ENCODE measurements around the gene CDCP2.
"Not testable (repeated sequence)": the region's sequence is repeated elsewhere in the genome, so short reads cannot be mapped to it uniquely, and the experiment has no call there.

The CDCP2 gene

DNA sequence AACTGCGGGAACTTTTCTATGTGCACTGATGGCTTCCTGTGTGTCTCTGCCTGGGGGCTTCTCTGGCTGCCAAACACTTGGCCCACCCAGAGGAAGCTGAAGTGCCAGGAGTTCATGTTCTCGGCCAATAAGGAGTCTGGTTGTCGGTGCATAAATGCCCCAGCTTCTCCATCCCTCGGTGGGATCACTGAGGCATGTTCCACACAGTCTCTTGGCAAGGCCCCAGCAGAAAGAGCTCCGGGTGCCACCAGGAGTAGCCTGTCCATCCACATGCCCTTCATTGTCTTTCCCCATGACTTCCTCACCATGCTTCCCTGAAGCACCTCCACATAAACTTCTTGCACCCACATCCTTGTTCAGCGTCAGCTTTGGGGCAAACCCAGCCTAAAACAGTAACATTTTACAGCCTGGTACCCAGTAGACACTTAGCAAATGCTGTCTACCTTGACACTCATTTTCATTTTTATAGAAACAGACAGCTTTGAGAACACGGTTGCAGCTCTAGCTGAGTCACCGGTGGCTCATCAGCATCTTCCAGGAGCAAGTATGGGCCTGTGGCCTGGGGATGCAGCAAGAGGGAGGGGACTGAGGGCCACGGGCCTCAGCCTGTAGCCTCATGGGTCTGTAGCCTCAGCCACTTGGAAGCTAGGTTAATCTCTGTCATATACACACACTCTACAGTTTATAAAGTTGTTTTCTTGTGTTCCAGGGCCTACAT lies 14.8 kb upstream of the CDCP2 start:
- no peak for DNase-seq (ENCODE audit: low read depth)

DNA sequence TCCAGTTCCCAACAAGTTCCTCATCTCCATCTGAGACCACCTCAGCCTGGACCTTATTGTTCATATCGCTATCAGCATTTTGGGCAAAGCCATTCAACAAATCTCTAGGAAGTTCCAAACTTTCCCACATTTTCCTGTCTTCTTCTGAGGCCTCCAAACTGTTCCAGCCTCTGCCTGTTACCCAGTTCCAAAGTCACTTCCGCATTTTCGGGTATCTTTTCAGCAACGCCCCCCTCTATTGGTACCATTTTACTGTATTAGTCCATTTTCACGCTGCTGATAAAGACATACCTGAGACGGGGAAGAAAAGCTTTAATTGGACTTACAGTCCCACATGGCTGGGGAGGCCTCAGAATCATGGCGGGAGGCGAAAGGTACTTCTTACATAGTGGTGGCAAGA lies 13.6 kb upstream of the CDCP2 start:
- DNase-seq (ENCODE audit: low read depth): not testable (repeated sequence)

DNA sequence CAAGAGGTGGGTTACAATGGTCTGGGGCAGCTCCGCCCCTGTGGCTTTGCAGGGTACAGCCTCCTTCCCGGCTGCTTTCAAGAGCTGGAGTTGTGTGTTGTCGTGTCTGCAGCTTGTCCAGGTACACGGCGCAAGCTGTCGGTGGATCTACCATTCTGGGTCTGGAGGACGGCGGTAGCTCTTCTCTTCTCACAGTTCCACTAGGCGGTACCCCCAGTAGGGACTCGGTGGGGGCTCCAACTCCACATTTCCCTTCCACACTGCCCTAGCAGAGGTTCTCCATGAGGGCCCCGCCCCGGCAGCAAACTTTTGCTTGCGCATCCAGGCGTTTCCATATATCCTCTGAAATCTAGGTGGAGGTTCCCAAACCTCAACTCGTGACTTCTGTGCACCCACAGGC lies 12.3 kb upstream of the CDCP2 start:
- no peak for DNase-seq (ENCODE audit: low read depth)

DNA sequence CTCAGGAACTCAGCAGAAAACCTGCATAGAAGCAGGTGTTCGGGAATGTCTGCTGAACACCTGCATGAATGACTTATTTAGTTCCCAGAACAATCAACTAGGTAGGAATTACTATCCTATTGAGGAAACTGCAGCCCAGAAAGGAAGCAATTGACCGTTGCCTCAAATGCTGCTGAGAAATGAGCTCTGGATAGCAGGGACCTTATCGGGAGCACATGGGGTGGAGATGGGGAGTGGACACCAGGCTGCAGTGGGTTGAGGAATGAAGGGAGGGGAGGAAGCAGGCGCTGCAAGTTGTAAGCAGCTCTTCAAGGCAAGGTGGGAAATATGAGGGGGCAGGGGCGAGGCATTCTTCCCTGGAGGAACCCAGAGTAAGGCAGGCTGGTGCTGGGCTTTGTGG lies 10.8 kb upstream of the CDCP2 start:
- DNase-seq (ENCODE audit: low read depth): no peak

DNA sequence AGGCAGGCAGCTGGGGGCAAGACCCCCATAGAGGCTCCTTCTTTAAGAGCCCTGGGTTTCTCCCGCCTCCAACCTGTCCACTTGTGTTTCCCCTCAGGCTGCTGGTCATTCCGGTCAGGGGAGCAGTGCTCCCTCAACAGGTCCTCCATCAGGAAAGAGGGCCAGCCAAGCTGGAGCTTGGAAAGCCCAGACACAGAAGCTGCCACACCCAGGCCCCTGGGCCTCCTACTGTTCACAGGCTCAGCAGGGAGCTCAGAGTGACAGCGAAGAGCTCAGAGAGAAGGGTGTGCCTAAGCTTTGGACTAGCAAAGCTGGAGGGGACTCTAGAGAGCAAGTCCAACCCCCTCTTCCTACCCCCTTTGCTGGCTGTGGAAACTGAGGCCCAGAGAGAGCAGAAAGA lies 10.3 kb upstream of the CDCP2 start:
- DNase-seq (ENCODE audit: low read depth): no peak

DNA sequence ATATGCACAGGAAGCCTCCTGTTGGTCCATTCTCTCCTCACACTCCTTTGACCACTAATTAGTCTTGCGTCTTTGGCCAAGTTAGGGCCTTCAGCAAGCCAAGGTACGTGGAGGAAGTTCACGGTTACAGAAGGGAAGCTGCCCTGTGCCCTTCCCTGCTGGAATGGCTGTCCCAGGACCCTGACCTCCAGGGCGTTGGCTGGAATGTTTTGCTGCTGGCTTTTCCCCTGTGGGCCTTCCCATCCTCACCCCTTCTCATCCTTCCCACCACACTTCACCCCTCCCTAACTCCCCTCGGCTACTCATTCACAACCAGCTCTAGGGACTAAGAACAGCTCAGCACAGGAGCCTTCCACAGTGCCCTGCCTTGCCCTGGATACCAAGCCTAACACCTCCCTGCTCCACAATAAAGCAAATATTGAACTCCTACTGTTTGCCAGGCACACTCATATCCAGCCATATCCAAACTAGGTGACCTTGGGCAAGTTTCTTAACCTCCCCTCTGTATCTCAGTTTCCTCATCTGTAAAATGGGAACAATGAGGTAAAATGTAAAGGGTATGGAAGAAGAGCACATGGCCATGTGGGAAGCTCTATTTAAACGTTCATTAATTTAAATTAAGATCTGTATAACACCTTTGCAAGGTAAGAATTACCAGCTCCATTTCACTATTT lies 8.8 kb upstream of the CDCP2 start:
- no peak for DNase-seq (ENCODE audit: low read depth)

DNA sequence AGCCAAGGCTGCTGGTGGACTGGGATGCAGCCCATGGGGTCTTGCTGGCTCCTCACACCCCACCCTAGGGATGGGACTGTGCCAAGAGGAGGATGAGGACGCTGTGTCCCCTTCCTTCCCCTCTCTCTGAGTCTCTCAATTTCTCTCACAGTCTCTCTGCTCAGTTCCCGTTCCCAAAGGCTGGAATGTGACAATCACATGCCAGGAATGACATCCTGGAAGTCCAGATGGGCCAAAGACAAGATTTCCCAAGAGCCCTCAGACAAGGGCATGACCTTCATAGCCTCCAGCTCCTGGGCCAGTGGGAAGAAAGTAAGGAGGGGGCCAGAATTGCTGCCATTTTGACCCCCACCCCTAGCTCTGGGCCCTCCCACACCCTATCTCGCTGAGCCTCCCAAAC lies 7.6 kb upstream of the CDCP2 start:
- no peak for DNase-seq (ENCODE audit: low read depth)

DNA sequence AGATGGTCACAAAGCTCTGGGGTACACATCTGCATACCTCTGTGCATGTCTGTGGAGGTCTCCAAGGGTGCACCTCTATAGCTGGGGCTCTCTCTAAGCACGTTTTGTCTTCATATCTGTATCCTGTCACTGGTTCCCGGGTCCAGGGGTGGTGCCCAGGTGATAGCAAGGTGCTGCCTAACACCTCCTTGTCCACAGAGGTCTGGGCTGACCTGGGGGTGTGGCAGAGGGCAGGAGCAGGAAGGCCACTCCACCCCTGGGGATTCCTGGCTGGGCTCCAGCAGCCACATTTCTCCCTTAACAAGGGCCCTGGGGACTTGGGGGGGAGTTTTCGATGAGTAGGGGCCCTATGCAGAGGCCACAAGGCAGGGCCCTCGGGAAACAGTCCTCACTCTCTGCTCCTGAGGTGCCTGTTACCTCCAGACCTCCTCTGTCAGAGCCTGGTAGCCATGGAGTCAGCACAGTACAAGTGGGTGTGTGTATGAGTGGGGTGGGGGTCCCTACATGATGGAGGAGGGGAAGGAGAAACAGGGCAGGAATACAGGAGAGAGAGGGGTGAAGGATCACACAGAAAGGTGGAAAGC lies 7.0 kb upstream of the CDCP2 start:
- DNase-seq (ENCODE audit: low read depth): no peak

DNA sequence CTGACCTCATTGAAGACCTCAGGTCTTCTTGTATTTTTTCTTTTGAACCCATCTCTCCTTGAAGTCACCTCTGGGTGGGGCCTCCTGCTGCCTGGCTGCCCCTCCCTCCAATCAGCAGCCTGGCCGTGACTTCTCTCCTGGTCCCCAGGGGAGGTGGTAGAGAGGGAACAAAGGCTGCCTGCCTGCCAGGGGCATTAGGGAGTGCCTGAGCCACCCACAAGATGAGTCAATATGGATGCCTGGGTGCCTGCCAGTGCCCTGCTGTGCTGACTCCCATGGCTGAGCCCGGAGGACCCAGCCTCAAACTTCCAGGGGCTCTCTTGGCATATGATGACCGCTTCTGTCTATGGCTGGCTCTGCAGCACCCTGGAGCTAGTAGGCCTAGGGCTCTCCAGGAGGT lies 5.3 kb upstream of the CDCP2 start:
- no peak for DNase-seq (ENCODE audit: low read depth)

DNA sequence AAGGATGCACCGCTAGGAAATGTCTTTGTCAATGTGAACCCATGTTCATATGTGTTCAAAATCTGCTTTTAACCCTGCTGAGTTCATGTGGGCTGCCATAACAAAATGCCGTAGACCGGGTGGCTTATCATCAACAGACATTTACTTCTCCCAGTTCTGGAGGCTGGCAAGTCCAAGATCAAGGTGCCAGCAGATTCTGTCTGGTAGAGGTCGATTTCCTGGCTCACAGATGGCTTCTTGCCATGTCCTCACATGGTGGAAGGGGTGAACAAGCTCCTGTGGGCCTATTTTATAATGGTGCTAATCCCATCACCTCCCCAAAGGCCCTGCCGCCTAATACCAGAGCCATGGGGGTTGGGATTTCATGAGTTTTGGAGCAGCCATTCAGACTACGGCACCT lies 4.6 kb upstream of the CDCP2 start:
- no peak for DNase-seq (ENCODE audit: low read depth)

DNA sequence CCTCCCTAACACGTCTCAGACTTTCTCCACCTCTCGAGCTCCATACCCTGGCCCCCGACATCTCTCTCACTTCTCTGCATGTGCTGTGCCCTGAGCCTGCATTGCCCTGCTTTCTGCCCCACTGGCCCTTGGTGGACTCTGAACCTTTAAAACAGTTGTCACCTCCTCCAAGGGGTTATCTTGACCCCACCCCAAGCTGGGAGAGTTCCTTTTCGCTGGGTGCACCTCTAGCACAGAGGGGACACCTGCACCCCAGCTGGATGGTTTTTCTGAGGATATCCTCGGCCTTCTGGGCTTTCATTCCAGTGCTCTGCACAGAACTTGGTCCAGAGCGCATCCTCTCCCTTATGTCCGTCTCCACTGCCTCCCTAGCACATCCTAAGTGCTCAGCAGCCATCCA lies 4.2 kb upstream of the CDCP2 start:
- no peak for DNase-seq (ENCODE audit: low read depth)

DNA sequence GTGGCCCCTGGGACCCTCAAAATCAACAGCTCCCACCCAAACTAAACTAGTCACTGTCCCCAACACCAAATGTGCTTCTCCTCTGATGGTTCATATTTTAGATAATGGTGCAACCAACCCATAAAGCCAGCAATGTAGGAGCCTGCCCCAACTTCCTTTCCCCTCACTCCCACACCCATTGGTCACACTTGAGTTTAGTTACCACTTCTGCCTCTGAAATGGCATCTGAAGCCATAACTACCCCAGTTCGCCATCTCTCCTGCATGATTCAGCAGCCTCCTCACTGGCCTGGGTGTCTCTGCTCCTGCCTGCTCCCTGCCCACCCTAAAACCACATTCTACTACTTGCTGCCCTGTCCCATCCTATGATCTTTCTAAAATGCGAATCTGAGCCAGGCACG lies 3.4 kb upstream of the CDCP2 start:
- no peak for DNase-seq (ENCODE audit: low read depth)

DNA sequence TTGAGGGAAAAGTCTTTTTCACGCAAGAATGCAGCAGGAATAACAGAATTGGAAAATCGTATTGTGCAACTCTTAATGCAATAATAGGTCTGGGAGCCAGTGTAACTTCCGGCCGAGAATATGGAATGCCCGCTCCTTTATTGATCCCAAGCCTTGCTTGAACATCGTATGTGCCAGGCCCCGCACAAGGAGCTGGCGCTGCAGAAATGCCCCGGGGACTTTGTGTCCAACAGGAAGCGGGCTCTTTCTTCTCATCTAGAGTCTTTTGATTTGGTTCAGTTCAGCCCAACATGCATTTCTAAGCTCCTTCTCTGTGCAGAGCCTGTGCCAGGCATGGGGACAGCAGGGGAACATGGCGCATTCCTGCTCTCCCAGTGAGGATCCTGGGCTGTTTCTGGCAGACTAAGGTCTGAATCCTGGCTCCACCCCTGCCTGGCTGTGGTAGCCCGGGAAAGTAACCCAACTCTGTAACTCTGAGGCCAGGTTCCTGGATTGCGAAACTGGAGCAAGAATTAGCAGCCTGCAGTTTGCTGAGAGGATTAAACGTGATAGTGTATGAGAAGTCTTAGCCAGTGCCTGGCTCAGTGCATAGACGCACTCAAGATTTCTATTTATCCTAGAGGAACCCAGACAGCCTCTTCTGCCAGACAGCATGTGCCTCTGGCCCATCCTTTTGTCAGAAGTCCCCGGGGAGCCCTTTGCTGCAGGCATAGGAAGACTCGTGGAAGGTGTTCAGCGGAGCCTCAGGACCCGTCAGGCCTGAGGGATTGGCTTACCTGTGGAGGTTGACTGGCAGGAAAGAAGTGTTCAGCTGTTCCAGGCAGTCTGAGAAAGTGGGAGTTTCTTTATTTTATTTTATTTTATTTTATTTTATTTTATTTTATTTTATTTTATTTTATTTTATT lies 987 bp upstream of the CDCP2 start:
- no peak for DNase-seq (ENCODE audit: low read depth)

DNA sequence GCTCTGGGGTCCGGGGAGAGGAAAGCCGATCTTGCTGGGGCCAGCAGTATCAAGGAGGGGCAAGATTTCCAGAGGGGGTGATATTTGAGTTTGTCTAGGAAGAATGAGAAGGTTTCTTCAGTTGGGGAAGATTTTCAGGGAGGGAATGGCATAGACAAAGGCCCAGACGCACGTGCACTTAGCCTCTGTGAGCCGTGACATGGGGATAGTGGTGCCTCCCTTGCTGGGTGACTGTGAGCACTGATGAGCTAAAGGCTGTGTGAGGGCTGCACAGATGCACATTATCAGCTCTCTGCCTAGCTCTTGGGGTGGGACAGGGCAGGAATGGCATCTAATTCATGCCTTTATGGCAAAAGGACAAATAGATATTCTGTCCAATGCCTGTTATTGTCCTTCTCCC lies 1.8 kb downstream of the CDCP2 start:
- no peak for DNase-seq (ENCODE audit: low read depth)

DNA sequence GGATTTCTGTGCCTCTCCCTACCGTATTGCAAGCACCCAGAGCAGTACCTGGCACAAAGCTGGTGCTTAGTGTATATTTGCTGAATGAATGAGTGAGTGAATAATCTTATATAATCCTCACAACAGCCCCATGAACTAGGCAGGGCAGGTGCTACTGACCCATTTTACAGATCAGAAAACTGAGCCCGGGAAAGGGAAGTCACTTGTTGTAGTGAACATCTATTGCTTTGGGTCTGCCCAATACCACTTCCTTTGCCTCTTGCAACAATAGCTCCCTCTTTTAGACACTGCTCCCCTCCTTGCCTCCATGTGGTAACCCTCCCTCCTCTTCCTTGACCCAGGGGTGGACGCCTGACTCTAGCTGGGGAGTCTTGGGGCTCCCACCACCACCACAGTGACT lies 3.1 kb downstream of the CDCP2 start:
- DNase-seq (ENCODE audit: low read depth): no peak

DNA sequence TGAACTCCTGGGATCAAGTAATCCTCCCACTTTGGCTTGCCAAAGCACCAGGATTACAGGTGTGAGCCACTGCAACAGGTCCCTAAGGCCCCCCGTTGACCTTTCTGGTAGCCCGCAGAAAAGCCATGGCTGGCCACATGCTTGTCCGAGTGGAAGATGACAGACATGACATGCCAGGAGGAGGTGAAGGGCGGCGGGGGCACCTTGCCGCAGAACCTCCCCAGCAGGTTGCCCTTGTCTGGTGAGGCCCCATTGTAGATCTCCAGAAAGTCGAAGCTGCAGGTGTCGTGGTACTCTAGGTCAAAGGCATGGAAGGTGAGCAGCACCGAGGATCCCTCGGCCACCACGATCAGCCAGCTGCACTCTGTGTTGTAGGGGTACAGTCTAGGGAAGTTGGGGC lies 8.4 kb downstream of the CDCP2 start:
- no peak for DNase-seq (ENCODE audit: low read depth)

DNA sequence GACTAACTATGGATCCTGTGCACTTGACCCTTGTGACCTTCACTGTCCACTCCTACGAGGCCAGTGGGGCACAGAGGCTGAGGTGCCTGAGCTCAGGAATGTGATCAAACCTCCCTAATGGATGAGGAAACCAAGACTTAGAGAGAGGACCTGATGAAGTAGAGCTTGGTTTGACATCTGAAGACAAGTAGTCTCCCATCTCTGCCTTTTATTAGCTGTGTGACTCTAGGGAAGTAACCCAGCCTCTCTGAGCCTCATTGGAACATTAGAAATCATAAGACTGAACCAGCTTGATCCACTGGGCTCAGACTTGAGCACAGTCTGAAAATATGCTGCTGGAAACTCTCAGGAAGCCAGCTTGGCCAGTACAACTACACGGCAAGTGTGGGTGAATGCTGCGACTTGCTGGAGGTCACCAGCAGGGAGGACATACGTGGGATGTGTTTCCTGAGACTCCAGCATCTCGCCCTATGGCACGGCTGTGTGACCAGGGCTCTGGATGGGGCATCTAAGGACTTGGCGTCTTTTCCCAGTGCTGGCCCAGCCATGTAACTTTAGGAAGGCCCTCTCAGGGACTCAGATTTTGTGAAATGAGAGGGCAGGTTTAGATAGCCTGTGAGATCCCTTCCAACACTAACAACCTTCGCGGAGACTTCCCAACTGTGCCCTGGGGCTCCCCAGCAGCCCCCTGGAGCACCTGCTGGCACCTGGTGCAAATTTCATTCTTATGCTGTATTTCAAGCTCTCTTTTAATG lies 10.5 kb downstream of the CDCP2 start:
- no peak for DNase-seq (ENCODE audit: low read depth)

DNA sequence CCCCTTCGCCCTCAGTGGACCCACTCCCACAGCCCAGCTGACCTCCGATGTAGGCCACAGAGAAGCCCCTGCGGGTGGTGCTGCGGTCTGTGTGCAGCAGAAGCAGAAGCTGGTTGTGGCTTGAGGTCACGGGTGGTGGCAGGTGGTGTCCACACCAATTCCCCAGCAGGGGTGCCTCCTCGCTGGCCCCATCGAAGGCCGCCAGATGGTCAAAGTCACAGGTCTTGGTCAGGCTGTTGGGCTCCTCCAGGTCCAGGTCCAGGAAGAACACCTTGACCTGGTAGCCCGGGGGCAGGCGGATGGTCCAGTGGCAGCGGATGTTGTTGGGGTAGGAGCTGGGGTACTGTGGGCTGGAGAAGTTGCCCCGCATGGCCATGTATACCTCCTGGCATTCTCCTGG lies 13.1 kb downstream of the CDCP2 start:
- DNase-seq (ENCODE audit: low read depth): no peak

DNA sequence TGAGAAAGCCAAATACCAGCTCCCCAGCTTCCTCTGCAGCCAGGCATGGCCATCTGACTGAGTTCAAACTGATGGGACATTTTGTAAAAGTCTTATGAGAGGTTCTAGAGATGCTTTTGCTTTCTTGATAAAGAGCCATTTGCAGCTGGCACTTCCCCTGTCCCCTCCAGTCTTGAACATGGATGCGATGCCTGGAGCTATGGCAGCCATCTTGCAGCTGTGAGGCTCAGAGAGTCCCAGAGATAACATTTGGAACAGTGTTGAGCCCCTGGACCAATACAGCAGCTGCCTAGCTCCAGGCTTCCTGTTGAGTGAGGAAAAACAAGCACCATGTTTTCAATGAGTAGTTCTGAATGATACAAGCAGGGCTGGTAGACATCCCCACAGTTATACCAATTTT lies 13.8 kb downstream of the CDCP2 start:
- DNase-seq (ENCODE audit: low read depth): no peak

DNA sequence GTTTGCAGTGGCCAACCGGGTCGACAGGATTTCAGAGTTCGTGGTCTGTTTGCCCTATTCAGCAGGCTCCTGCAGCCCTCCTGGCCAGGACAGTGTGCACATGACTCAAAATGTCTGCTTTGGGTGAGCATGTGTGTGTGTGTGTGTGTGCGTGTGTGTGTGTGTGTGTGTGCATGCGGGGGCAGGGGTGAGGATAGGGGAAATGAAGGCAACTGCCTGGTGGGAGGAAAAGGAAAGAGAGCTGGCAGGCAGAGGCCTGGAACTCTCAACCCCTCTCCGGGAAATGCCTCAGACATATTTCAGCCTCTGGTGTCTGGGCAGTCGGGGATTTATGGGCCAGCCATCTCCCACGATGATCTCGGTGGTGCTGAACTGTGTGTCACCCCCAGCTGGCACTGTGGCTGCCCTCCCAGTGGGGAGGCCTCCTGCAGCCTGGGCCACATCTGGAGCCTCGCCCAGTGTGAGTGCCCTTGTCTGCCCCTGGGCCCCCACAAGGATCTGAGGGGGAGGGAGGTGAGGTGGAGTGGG lies 15.2 kb downstream of the CDCP2 start:
- no peak for DNase-seq (ENCODE audit: low read depth)

DNA sequence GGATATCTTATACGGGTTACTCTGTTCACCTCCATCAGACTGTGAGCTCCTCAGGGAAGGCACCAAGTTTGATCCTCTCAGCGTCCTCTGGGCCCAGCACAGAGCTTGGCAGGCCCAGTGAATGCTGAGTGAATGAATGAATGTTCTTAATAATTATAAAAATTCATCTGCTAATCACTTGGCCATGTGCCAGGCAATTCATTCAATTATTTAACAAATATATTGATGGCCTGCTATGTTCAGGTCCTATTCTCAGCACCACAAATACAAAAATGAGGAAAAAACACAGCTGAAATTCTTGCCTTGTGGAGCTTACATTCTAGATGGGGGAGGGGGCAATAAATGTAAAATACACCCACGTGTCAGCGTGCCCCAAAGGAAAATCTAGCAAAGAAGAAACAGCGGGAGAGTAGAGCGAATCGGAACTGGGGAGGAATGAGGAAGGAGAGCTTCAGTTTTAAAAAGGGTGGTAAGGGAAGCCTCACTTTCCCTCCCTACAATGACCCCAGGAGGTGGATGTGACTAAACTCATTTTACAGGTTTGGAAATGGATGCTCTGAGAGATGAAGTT lies 15.8 kb downstream of the CDCP2 start:
- DNase-seq (ENCODE audit: low read depth): no peak
